ENCODE measurements around the gene SLC5A11. TPM values are rescaled to one million over a fixed set of nuclear protein-coding genes. Genes with fewer than 3 reads are reported as not detected.

SLC5A11 gene
- total and polyA plus RNA-seq, 12 donors = 0.06 to 0.12 TPM; not detected in 10

DNA sequence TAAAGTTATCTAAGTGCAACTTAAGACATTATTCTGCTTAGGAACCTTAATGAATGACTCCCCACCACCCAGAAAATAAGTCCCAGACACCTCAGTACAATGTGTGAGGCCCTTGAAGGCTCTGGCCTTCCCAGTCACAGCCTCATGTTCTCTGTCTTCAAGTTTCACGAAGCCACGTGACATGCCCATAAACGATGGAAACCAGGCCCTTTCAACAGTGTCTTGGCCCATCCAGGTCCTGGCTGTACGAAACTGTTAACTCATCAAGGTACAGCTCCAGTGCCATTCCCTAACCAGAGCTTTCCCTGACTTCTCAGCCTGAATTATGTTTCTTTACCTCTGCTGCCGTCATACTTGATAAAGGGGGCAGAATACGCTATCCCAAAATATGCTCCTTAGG, 100.4 kb downstream of the SLC5A11 start:
- no peak for ATAC-seq
- no peak overlapping the region for H3K27ac ChIP-seq
- TF ChIP-seq, protein P1, sequence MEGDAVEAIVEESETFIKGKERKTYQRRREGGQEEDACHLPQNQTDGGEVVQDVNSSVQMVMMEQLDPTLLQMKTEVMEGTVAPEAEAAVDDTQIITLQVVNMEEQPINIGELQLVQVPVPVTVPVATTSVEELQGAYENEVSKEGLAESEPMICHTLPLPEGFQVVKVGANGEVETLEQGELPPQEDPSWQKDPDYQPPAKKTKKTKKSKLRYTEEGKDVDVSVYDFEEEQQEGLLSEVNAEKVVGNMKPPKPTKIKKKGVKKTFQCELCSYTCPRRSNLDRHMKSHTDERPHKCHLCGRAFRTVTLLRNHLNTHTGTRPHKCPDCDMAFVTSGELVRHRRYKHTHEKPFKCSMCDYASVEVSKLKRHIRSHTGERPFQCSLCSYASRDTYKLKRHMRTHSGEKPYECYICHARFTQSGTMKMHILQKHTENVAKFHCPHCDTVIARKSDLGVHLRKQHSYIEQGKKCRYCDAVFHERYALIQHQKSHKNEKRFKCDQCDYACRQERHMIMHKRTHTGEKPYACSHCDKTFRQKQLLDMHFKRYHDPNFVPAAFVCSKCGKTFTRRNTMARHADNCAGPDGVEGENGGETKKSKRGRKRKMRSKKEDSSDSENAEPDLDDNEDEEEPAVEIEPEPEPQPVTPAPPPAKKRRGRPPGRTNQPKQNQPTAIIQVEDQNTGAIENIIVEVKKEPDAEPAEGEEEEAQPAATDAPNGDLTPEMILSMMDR (IDR thresholded peaks at IDR 0.05) = no peak
- peaks cover 0 to 100% (median 50%) of the 10 kb centered on the region in 9 donors for H3K36me3 ChIP-seq
- H3K9me3 ChIP-seq = no peaks in the 10 kb centered on the region
- intact Hi-C loops (cut with DNase I) = loop anchor here in 2 of 10 donors (10.0 kb wide), 2 partner anchors 121 to 279 kb away; no protein-coding TSS in a partner anchor
- H3K4me3 ChIP-seq = no peak overlapping the region
- no peaks in the 10 kb centered on the region for H3K27me3 ChIP-seq
- no peak for DNase-seq
- WGBS, 2 donors = 58 to 70% methylated on average over 6 of the region's 6 CpGs
- peaks cover 0 to 4% (median 0%) of the 10 kb centered on the region in 9 donors for H3K4me1 ChIP-seq

DNA sequence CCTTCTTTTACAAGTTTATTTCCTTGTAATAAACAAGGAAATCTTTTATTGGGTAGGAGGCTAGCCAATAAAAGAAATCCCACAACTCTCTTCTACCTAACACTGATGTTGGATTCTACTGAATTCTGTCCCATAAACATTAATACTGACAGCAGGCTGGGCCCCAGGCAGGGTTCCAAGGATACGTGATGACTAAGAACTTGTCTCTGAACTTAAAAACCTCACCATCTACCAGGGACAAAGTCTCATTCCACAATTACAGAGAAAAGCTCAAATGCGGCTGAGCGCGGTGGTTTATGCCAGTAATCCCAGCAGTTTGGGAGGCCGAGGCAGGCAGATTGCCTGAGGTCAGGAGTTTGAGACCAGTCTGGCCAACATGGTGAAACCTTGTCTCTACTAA, 104.5 kb downstream of the SLC5A11 start:
- 91 to 95% methylated on average over 5 of the region's 5 CpGs for WGBS, 2 donors
- Histone ChIP-seq H3K9me3 (no peaks in the 10 kb centered on the region), H3K4me1 (peaks cover 0 to 4% (median 0%) of the 10 kb centered on the region in 9 donors), H3K4me3 (no peak overlapping the region), H3K36me3 (peaks cover 3 to 100% (median 66%) of the 10 kb centered on the region in 9 donors), H3K27ac (no peak overlapping the region), H3K27me3 (no peaks in the 10 kb centered on the region)
- intact Hi-C loops (cut with DNase I) = loop anchor here in 1 of 10 donors (10.0 kb wide), 1 partner anchor 65 kb away; the partner anchor contains the start of gene ARHGAP17
- no peak for ATAC-seq
- no peak for DNase-seq
- TF ChIP-seq, protein P1 (IDR thresholded peaks at IDR 0.05) = no peak

DNA sequence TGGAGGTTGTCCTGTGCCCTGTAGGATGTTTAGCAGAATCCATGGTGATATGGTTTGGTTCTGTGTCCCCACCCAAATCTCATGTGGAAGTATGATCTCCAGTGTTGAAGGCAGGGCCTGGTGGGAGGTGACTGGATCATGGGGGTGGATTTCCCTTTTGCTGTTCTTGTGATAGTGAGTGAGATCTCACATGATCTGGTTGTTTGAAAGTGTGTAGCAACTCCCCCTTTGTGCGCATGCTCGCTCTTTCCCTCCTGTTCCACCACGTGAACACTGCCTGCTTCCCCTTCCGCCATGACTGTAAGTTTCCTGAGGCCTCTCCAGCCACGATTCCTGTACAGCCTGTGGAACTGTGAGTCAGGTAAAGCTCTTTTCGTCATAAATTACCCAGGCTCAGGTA, 107.5 kb downstream of the SLC5A11 start:
- no peak for ATAC-seq
- 94 to 96% methylated on average over 6 of the region's 6 CpGs for WGBS, 2 donors
- peaks cover 3 to 100% (median 83%) of the 10 kb centered on the region in 9 donors for H3K36me3 ChIP-seq
- no peak overlapping the region for H3K27ac ChIP-seq
- H3K27me3 ChIP-seq = no peaks in the 10 kb centered on the region
- no peak for DNase-seq
- H3K9me3 ChIP-seq = no peaks in the 10 kb centered on the region
- H3K4me1 ChIP-seq = peaks cover 0 to 11% (median 0%) of the 10 kb centered on the region in 9 donors
- TF ChIP-seq, protein P1 (IDR thresholded peaks at IDR 0.05) = no peak
- intact Hi-C loops (cut with DNase I) = loop anchor here in 1 of 10 donors (10.0 kb wide), 1 partner anchor 61 kb away; the partner anchor contains the start of gene ARHGAP17
- no peak overlapping the region for H3K4me3 ChIP-seq

DNA sequence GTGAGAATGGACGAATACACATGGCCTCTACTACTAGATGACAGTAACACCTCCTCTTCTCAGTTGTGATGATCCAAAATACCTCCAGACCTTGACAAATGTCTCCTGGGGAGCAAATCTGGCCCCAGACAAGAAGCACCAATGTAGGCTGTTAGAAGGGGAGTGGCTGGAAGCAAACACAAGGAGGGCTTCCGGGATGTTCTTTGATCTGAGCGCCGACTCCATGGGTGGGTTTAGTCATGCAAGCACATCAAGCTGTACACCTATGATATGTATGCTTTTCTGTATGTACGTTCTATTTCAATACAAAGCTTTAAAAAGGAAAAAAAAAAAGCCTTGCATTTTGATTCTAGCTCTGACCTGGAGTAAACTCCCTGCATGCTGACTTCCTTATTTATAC, 108.0 kb downstream of the SLC5A11 start:
- TF ChIP-seq, protein P1 (IDR thresholded peaks at IDR 0.05) = no peak
- no peak overlapping the region for H3K4me3 ChIP-seq
- intact Hi-C loops (cut with DNase I) = loop anchor here in 1 of 10 donors (10.0 kb wide), 1 partner anchor 61 kb away; the partner anchor contains the start of gene ARHGAP17
- H3K27me3 ChIP-seq = no peaks in the 10 kb centered on the region
- no peak for ATAC-seq
- no peak overlapping the region for H3K27ac ChIP-seq
- 98% methylated on average over 5 of the region's 5 CpGs for WGBS, 2 donors
- no peak for DNase-seq
- peaks cover 0 to 11% (median 0%) of the 10 kb centered on the region in 9 donors for H3K4me1 ChIP-seq
- peaks cover 3 to 100% (median 82%) of the 10 kb centered on the region in 9 donors for H3K36me3 ChIP-seq
- no peaks in the 10 kb centered on the region for H3K9me3 ChIP-seq

Measured in heart right ventricle (tissue), 16 donors.